KMS-11 (cell line): ENCODE results near the gene PEG3.

Source experiments
- H2AFZ ChIP-seq: fragments of 200-600 bp; sonication (generic); 2 replicates; pipeline ENCODE4 v1.6.1; 2016; ENCODE audit warnings: antibody characterized with exemption, mixed run types, low read depth
- H3K27ac ChIP-seq: fragments of 200-600 bp; sonication (generic); 2 replicates; pipeline ENCODE4 v1.6.1; 2016; ENCODE audit warnings: mild to moderate bottlenecking, mixed run types
- H3K27me3 ChIP-seq: fragments of 200-600 bp; sonication (generic); 2 replicates; pipeline ENCODE4 v1.6.1; 2017; ENCODE audit warnings: mild to moderate bottlenecking, low read depth, mixed run types, moderate library complexity; ENCODE audit not compliant: insufficient read depth
- H3K36me3 ChIP-seq: fragments of 200-600 bp; sonication (generic); 2 replicates; pipeline ENCODE4 v1.6.1; 2017; ENCODE audit warnings: mild to moderate bottlenecking, mixed run types; ENCODE audit not compliant: insufficient read depth
- H3K4me1 ChIP-seq: fragments of 200-600 bp; sonication (generic); 2 replicates; pipeline ENCODE4 v1.6.1; 2016; ENCODE audit warnings: mild to moderate bottlenecking, low read depth, mixed run types; ENCODE audit not compliant: poor library complexity, severe bottlenecking
- H3K4me2 ChIP-seq: fragments of 200-600 bp; sonication (generic); 2 replicates; pipeline ENCODE4 v1.7.0; 2016; ENCODE audit warnings: mild to moderate bottlenecking, mixed run types
- H3K4me3 ChIP-seq: fragments of 200-600 bp; sonication (generic); IDR thresholded peaks from 2 replicates; pipeline ENCODE4 v1.6.1; 2017; ENCODE audit warnings: low read depth, low read length, mixed read lengths; ENCODE audit not compliant: insufficient read depth
- H3K79me2 ChIP-seq: fragments of 200-600 bp; sonication (generic); 2 replicates; pipeline ENCODE4 v1.6.1; 2016; ENCODE audit warnings: low read depth, mixed run types; ENCODE audit not compliant: insufficient read depth
- H3K9ac ChIP-seq: fragments of 200-600 bp; sonication (generic); 2 replicates; pipeline ENCODE4 v1.6.1; 2016; ENCODE audit warnings: mild to moderate bottlenecking, mixed run types
- H4K20me1 ChIP-seq: fragments of 200-600 bp; sonication (generic); 2 replicates; pipeline ENCODE4 v1.6.1; 2016; ENCODE audit warnings: mild to moderate bottlenecking, mixed run types; ENCODE audit not compliant: insufficient read depth
- CTCF ChIP-seq: fragments of 200-600 bp; sonication (generic); conservative IDR thresholded peaks from 2 replicates; pipeline ENCODE4 v1.6.1; 2017; ENCODE audit warnings: low read depth, mild to moderate bottlenecking, antibody characterized with exemption, low read length, moderate library complexity, mixed read lengths

PEG3 gene

GRCh38 chr19:56808717-56809392, 31.7 kb downstream of the PEG3 start:
- H3K36me3 ChIP-seq: no peaks in the 10 kb centered on the region
- H4K20me1 ChIP-seq: no peaks in the 10 kb centered on the region
- H3K79me2 ChIP-seq: no peaks in the 10 kb centered on the region
- H3K27ac ChIP-seq: no peak overlapping the region
- TF ChIP-seq CTCF: no peak
- no peak overlapping the region for H3K4me2 ChIP-seq
- no peak overlapping the region for H2AFZ ChIP-seq
- no peaks in the 10 kb centered on the region; the same call in 1 of the 2 replicates for H3K27me3 ChIP-seq
- H3K4me3 ChIP-seq: no peak overlapping the region
- H3K9ac ChIP-seq: no peak overlapping the region
- no peaks in the 10 kb centered on the region for H3K4me1 ChIP-seq

- H3K27me3 ChIP-seq: no peaks in the 10 kb centered on the region
- H3K36me3 ChIP-seq: no peaks in the 10 kb centered on the region
- no peak overlapping the region for H3K4me2 ChIP-seq
- H3K9ac ChIP-seq: no peak overlapping the region
- H2AFZ ChIP-seq: no peak overlapping the region
- H3K4me1 ChIP-seq: no peaks in the 10 kb centered on the region
- no peak overlapping the region for H3K27ac ChIP-seq
- H3K79me2 ChIP-seq: no peaks in the 10 kb centered on the region
- no peak for TF ChIP-seq CTCF
- no peaks in the 10 kb centered on the region for H4K20me1 ChIP-seq
- H3K4me3 ChIP-seq: no peak overlapping the region
Observed at GRCh38 chr19:56806639-56807038, 33.9 kb downstream of the PEG3 start.
